HG03095 (cell line): ENCODE data around the gene KPNA1.

Source experiments
- ATAC-seq: cut with Tn5 transposase; IDR thresholded peaks from one replicate; pipeline ENCODE4 v1.9.1; 2021; ENCODE audit warnings: moderate library complexity; ENCODE audit not compliant: unreplicated experiment

The KPNA1 gene

DNA sequence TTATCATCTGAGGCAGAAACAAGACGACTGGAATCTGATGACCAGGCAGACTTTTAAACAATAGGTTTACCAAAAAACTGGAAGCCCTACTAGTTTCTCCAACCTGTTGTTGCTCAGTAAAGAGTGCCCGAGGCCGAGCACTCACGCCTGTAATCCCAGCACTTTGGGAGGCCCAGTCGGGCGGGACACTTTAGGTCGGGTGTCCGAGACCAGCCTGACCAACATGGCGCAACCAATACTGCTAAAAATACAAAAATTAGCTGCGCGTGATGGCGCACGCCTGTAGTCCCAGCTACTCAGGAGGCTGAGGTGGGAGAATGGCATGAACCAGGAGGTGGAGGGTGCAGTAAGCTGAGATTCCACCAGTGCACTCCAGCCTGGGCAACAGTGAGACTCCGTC, 97.8 kb downstream of the KPNA1 start:
- ATAC-seq: no peak

DNA sequence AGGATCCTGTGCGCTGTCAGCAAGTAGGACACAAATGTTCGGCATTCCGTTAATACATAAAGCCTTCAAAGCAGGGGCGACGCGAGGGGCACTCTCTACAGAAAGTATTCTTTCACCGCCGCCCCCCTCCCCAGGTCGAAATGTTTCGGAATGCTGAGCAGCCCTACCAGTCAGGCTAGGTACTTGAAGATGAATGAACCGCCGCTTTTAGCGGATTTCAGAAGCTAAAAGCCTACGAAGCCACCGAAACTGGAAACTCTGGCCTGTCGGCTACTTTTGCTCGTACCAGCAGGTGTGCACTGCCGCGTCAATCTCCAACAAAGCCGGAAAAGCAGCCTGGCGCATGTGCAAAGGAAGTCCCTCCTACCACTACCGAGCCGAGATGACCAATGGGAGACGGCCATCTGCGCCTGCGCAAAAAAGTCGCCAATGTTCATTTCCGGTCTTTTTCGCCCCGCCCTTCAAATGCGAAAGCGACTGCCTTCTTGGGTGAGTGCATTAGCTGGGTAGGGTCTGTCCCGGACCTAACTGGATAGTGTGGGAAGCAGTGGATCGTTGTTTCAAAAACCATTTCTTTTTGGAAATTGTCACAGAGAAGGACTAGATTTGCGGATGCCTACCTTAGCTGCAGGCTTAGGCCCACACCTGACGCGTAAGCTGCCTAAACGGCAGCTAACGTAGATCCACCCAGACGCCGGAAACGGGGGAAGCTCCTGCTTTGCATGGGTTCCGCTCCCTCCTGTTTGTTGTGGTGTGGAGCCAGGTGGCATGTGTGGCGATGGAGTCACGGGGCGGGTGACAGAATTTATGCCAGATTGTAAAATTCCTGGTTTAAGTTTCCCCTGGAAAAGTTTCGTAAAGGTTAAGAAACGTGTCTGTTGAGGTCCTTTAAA, 98.7 kb downstream of the KPNA1 start, which contains the start of gene WDR5B:
Gene WDR5B, minus strand, starts transcription at position 301 of the 893 bp plus-strand sequence. CDS start 534 bp downstream, outside the sequence.
- ATAC-seq: peak; percentile 79

DNA sequence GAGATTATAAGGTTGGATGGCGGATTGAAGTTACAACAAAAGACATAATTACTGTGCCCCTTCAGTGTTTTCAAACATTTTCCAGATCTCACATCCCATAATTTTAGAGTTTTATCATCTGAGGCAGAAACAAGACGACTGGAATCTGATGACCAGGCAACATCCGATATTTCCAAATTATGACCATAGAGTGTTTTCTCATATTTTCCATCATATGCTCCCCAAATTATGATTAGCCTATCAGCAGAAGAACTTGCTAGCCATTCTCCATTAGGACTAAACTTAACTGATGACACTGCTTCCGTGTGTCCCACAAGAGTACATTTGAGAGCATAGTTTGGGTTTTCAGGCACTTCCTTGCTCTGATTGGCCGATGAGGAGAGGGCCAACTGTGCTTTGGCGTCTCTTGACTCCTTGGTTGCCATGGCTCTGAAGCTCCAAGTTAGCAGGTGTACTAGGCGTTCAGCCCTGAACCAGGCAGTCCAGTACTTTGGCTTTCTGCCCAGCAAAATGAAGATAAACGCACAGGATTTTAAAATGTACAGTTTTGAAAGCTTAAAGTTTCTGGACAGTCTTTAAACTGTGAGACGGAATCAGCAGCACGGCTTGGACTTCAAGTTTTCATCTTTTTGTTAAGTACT, 99.5 kb downstream of the KPNA1 start:
- peak; percentile 54 for ATAC-seq

DNA sequence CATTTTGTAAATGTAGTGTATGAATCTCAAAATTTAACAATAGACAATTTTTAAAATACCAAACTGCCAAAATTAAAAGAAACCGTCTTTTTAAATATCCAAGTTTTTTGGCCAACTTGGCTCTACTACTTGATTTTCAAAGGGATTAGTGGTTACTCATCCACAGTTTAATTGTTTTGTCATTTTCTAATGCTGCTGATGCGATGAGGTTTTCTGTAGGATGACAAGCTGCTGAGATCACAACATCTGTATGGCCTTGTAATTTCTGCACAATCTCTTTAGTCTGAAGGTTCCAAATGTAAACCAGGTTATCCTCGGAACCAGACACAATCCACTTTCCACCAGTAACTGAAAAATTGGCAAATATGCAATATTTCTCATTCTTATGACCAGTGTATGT, 100.3 kb downstream of the KPNA1 start:
- ATAC-seq: no peak

DNA sequence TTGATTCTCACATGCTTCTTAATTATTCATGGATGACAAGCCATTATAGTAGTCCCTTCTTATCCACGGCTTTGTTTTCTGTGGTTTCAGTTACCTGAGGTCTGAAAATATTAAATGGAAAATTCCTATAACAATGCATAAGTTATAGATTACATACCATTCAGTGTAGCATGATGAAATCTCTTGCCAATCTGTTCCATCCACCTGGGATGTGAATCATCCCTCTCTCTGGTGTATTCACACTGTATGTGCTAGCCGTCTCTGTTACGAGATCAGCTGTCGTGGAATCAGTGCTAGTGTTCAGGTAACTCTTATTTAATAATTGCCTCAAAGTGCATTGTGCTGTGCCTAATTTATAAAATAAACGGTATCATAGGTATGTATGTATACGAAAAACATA, 104.1 kb downstream of the KPNA1 start:
- ATAC-seq: no peak

DNA sequence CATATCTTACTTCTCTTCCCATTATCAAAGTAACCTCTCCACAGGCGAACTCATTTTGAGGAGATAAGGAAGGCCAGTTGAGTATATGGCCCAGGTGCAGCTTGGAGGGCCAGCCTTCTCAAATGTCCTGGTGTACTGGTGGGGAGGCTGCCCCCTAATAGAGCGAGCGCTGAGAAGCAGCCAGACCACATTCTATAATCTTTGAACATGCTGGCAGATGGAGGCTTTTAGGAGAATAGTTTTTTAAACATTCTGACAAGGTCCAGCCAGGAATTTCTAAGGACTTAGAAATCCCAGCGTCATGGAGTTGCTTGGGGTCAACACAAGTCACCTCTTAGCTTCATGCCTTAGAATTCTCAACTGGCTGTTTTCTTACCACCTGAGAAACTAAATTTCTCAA, 104.6 kb downstream of the KPNA1 start:
- ATAC-seq: no peak

DNA sequence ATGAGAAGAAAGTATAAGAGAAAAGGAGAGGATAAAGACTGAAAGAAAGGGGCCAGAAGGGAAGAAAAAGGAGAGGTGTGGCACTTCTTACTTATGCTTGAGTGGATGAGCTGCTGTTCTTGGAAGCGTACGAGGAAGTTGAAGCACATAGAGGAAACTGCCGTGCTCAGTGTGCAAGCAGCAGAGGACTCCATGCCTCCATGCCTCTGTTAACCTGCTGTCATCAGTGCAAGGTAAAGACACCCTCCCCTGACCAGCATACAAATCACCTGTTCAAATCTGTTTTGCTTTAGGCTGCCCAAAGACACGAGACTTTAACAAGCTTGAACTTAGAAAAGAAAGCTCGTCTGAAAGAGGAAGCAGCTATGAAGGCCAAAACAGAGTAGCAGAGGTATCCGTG, 105.3 kb downstream of the KPNA1 start:
- no peak for ATAC-seq

DNA sequence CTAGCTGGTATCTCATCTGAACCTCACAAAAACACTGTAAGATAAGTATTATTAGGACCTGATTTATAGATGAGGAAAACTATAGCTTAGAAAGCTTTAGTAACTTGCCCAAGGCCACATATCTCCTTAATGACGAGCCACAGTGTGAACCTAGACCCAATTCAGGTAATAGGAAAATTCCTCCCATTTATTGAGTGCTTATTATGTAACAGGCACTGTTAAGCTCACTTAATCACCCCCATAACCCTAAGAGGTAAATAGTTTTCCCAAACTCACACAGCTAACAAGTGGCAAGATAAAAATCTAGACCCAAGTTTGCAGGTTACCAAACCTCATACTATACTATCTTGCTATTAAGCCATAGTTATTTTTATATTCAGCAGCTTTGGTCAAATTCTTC, 106.8 kb downstream of the KPNA1 start:
- no peak for ATAC-seq

DNA sequence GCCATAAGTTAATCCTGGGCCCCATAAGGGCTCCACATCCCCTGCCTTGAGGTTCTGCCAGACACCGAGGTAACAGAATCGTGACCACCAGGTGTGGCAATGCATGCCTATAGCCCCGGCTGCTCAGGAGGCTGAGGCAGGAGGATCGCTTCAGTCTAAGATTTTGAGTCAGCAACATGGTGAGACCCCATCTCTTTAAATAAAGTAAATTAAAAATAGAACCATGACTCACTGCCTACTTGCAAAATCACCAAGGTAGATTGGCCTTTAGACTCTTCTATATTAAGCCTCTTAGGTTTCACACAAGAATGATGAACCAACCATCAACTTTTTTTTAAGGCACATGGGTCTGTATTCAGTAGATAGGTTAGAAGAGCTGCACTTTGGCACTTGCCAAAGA, 108.5 kb downstream of the KPNA1 start:
- no peak for ATAC-seq

DNA sequence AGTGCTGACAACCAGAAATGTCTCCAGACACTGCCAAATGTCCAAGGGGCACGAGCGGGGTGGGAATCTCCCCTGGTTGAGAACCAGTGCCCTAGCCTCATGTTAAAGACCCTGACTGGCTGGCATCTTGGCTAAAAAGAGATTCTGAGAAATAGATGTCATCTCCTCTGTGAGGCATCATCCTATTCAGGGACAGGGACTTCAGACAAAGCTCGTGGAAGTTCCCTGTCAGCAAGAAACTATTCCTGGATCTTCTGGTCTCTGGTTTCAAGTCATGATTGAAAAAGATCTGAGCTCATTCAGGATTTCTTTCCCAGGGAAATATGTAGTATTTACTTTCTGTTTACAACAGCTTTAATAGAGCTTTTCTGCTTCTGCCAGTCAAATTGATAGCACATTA, 109.7 kb downstream of the KPNA1 start:
- ATAC-seq: no peak

DNA sequence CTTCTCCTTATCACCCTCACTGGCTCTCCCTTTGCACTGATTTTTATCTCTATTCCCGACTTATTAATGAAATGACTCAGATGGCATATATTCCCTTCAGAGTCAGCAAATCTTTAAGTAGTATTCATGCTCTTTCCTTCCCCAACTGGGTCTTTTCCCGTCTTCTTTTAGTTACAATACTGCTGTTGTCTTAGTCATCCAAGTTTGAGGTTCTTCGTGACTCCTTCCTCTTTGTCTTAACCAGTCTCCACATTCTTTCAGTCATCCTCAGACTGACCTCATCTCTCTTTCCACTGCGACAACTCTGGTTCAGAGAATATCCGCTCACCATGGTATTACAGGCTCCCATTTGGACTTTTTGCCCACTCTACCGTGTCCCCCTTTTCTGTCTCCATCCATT, 111.2 kb downstream of the KPNA1 start:
- no peak for ATAC-seq

DNA sequence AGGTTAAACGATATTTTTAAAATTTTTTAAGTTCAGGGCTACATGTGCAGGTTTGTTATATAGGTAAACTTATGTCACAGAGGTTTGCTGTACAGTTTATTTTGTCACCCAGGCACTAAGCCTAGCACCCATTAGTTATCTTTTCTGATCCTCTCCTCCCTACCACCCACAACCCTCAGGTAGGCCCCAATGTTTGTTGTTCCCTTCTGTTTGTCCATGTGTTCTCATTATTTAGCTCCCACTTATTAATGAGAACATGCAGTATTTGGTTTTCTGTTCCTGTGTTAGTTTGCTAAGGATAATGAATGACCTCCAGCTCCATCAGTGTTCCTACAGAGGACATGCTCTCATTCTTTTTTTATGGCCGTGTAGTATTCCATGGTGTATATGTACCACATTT, 115.8 kb downstream of the KPNA1 start:
- ATAC-seq: no peak

DNA sequence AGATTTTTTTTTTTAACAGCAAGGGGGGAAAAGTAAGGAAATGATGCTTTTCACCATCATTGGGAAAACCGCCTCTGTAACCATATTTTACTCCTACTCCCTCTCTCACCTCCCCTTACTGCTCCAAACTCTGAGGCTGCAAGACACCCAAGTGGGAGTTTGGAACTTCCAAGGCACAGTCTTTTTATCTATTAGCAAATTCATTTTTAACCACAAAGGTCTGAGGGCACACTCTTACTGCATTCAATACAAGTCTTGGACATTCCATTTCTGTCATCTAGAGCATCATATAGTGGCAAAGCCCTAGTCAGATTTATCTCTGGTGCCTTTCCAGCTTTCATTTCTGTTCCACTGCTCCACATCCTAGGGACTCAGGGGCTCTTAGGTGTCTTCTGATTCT, 117.5 kb downstream of the KPNA1 start:
- ATAC-seq: no peak

DNA sequence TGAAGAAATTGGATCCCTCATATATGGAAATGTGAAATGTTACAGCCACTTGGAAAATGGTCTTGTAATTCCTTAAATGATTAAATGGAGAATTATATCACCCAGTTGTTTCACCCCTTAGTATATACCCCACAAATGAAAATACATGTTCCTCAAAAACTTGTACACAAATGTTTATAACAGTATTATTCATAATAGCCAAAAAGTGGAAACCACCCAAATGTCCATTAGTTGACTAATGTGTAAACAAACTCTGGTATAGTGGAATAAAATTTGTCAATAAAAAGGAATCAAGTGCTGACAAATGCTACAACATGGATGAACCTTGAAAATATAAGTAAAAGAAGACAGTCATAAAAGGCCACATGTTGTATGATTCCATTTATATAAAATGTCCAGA, 118.2 kb downstream of the KPNA1 start:
- no peak for ATAC-seq

DNA sequence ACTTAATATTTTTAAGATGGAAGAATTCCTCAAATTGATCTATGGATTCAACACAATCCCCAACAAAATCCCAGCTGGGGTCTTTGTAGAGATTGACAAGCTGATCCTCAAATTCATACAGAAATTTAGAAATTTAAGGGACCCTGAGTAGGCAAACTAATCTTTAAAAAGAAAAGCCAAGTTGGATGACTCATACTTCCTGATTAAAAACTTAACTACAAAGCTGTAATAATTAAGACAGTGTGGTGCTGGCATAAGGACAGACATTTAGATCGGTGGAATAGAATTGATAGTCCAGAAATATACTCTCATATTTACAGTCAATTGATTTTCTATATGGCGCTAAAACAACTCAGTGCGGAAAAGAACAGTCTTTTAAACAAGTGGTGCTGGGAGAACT, 119.2 kb downstream of the KPNA1 start:
- no peak for ATAC-seq

DNA sequence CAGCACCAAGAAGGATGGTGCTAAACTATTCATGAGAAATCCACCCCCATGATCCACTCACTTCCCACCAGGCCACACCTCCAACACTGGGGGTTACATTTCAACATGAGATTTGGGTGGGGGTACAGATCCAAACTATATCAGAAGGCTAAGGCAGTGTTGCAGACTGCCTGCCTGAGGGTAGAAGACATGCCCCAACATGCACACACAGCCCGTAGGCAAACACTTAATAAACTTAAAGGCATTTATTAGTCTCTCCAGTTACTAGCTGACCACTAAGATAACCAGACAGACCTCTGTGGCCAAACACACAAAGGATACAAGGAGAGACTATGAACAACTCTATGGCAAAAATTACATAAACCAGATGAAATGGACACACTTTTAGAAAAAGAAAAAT, 120.6 kb downstream of the KPNA1 start:
- no peak for ATAC-seq

DNA sequence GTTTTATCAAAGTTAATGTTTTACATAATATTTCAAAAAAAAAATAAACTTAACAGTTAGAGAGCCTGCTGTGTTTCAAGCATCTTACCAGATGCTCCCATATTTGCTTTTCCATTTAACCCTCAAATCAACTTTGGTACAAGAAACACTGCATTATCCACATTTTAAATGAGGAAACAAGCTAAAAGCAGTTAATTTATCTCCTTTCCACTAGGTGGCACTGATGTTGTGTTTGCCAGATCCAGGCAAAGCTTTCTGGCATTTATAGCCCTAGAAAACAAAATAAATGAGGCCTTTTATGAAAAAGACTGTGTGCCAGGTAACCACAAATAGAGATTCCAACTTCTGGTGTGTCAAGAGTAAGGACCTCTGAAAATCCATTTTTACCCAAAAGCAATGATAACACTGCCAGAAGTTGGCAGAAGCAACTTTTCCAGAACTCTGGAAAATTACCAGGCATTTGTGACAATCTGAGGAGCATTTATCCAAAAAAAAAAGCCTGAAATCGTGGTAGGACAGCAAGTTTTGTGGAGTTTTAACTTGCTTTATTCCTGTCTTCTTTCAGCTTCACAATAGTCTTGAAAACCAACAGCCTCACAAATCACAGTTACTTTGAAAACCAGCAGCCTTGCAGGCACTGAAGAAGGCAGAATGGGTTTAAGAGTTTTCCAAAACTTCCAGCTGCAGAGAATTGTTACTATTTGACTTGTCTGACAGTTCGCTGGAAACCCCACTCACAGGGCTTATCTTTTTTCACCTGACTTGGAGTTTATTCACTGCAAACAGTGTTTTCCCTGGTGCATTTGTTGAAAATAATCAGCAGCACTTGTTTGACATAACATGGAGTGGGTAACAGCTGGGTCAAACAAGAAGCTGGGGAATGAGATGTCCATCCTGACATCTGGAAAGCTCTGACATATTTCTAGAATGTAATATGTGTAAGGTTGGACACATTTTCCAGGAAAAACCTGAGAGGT, 121.6 kb downstream of the KPNA1 start:
- no peak for ATAC-seq

DNA sequence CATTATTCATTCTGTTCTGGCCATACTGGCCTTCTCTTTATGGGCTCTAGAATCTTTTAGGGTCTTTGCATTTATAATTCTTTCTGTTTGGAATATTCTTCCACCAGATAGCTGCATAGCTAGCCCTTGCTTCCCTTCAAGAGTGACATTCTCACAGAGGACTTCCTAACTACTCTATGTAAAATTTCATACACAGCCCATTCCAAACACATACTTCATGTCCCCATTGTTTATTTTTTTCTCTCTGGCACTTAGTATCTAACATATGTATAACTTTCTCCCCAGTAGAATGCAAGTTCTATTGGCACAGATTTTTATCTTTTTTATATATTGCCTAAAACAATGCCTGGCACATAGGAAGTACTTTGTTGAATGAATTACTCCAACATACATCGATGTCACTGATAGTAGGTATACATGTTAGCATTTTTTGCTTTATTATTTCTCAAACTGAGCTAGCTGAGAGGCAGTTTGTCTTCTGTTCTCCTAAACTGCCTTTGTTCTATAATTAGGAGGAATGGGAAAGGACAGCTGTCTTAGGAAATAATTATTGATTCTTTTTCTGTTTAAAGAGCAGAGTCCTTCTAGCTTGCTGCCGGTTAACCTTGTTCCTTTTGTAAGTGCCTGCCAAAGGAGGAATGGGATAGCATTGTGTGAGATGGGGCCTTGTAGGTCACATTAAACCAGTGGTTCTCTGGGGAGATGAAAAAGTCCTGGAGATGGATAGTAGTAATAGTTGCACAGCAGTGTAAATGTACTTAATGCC, 122.9 kb downstream of the KPNA1 start:
- no peak for ATAC-seq

DNA sequence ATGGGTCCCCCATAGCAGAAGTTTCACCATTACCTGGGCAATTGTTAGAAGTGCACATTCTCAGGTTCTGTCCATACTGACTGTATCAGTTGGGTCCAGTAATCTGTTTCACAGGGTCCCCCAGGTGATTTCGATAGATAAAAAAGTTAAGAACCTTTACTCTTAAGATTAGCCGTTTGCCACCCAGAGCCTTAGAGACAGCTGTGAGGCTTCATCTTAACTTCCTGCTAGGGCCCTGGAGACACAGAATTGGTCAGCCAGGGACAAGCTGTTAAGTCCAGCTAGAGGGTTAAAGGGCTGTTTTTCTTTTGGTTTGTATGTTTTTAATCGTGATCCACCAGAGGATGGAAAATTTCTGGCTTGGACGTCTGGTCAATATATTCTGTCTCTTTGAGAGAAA, 124.1 kb downstream of the KPNA1 start:
- ATAC-seq: no peak

DNA sequence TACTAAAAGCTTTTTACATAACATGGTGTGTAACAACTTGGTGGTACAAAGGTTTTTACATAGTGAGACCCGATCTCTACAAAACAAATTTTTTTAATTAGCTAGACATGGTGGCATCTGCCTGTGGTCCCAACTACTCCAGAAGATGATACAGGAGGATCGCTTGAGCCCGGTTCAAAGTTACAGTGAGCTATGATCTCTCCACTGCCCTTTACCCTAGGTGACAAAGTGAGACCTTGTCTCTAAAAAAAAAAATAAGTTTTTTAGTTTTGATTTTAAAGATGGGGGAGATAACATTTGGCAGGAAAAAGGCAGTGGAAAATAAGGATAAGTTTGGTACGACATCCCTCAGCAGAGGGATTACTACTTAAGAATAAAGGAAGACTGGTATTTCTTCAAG, 124.8 kb downstream of the KPNA1 start:
- ATAC-seq: no peak

DNA sequence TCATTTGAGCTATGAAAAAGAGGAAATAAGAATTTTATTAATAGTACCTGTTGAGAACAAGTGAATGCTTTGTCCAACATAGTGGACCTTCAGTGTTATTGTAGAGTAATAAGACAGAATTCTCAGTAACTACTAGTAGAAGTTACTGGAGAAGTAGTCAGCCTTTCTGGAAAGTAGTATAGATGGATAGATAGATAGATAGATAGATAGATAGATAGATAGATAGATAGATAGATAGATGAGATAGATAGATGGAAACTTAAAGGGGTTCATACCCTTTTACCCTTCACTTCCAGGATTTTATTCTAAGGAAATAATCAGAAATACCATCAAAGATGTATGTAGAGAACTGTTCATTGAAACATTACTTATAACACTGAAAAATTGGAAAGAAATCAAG, 125.5 kb downstream of the KPNA1 start:
- ATAC-seq: no peak
